NCI-H2171 treated with DMSO at 0.1 percent for 48 hours (cell line): ENCODE data around the gene EMP2.

Source experiments
- DNase-seq: peaks from one replicate; lab custom pipeline; 2025; lab: John Stamatoyannopoulos, UW

Gene EMP2

GRCh38 chr16:10610499-10611184, 30.2 kb upstream of the EMP2 start:
- no peak for DNase-seq

DNA sequence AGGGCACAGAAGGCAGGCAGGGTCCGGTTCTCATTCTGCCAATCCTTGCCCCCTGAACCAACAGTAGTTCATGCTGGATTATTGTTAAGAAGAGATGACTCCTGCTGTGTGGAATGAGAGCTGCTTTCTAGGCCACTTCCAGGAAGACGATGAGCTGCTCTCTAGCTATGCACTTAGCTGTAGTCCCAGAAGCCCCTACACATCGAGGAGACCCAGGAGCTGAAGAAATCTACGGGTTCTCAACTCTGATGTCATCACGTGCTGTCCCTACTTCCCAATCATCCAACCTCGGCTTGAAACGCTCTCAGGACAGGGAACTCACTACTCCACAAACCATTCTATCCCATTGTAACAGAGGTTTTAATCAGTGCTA, 29.0 kb upstream of the EMP2 start:
- no peak for DNase-seq

DNA sequence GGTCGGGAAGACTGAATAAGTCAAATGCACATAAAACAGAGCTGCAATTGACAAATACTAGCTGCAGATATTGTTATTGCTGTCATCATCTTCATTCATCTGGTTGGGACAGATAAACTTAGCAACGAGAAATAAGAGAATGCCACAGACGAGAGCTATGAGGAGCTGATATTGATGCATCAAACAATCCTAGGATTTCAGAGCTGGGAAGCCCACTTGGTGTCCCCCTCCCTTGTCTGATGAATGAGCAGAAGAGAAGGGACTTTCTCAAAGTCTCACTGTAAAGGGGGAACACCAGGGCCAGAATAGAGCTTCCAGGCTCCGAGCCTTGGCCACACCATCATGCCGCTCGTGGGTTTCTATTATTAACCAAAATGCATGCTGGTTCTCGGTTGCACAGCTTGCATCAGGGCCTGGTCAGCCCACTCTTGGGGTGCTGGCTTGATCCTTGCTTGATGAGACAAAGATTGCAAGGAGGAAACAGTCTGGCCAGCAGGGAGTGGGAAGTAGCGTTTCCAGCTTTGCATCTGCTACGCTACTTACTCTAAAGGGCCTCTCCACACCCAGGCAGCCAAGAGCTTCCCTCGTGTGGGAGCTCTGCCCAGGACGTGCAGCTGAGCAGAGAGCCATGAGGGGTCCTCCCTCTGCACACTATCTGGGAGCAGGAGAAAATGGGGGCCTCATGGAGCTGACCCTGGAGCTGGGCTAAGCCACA, 28.4 kb upstream of the EMP2 start:
- no peak for DNase-seq

- no peak for DNase-seq
These were observed 26.8 kb upstream of the EMP2 start for GRCh38 chr16:10607157-10607556.

DNA sequence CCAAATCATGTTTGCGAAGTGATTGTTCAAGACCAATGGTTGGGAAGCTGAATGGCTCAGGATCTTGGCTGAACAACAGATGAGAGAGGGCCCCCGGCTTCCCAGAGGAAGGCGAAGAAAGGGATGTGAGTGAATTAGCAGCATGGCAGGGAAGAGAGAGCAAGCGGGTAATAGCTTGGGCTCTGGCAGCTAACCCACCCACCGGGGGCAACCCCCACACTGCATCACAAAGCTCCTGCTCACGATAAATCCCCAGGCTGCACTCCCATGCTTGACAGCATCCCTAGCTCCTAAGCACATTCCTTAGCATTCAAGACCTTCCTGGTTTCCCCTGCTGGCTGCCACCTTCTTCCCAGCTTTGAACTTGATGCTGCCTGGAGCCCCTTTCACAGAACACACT, 26.2 kb upstream of the EMP2 start:
- no peak for DNase-seq

DNA sequence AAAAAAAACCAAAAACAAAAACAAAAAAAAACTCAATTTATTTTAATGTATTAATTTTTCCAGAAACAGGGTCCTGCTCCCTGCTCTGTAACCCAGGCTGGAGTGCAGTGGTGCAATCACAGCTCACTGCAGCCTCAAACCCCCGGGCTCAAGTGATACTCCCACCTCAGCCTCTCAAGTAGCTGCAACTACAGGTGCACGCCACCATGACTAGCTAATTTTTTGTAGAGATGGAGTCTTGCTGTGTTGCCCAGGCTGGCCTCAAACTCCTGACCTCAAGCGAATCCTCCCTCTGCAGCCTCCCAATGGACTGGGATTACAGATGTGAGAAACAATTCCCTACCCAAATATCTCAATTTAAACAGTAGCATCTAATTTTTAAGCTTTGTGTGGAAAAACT, 25.2 kb upstream of the EMP2 start:
- DNase-seq = no peak

DNA sequence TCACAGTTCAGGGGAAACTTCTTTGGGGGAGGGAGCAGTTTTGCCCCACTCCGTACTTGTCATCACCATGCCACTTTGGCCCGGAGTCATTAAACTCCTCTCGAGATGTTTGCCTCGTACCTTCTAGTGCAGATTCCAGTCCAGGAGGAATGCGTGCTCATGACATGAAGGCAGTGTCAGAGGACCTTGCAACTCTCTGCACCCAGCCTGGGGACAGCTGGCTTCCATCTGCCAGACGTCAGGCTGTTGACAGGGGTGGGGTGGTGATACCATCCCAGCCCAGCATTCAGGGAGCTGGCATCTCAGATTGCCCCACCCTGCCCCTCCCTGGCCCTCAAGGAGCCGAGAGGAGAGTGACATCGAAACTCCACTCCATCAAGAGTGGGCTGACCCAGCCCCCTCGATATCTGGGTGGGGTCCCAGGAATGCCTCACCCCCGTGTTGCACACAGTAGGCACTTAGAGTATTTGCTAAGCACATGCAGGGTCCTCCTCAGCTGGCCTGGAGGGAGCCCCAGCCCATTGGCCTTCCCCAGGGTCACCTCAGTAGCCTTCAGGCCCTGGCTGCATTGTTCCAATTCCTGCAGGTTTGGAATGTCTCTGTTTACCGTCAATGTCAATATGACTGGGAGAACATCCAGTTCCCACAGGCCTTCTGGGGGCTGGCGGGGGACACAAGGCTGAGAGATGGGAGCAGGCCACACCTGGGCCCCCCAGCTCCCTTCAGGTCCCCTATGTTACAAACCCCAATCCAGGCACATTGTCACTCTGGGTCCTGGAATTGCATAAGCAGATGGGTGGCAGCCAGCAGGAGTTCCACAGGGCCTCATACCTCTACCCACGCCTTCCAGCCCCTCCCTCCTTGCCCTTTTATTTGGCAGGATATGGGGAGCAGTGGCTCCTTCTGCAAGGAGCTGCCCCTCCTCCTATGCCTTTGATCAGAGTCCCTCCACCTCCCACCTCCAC, 21.3 kb upstream of the EMP2 start:
- DNase-seq = peak; percentile 52

- peak; percentile 51 for DNase-seq
These were observed 20.5 kb upstream of the EMP2 start for GRCh38 chr16:10600782-10601443.

- no peak for DNase-seq
These were observed 19.2 kb upstream of the EMP2 start for GRCh38 chr16:10599626-10600025.

DNA sequence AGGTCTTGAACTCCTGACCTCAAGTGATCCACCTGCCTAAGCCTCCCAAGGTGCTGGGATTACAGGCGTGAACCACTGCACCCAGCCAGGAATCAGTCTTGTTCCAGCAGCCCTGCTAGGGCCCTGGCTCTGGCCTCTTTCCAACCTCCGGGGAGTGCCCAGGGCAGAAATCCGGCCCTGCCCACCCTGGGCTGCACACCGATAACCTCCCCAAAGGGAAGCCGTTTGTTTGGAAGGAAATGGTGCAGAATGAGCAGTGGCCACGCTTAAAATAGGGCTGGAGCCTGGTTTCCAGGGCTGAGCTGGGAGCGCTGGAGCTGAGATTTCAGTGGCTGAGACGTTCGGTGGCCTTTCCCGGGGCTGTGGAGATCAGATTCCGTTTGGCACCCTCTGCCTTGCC, 17.8 kb upstream of the EMP2 start:
- DNase-seq = no peak

DNA sequence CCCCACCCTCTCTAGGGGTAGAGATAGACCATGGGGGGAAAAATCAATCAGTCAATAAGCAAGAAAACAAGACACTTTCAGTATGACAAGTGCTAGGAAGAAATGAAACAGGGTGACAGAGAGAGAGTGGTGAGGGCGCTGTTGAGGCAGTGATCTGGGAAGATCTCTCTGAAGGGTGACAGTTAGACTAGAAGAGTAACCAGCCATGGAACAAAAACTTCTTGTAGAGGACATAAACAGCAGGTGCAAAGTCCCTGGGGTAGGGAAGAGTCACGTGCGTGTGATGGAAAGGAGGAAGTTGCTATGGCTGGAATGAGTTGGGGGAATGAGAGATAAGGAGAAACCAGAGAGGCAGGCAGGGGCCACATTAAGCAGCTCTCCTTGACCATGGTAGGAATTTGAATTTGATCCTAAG, 16.8 kb upstream of the EMP2 start:
- DNase-seq = no peak

GRCh38 chr16:10594312-10594950, 14.0 kb upstream of the EMP2 start:
- peak; percentile 96 for DNase-seq

DNA sequence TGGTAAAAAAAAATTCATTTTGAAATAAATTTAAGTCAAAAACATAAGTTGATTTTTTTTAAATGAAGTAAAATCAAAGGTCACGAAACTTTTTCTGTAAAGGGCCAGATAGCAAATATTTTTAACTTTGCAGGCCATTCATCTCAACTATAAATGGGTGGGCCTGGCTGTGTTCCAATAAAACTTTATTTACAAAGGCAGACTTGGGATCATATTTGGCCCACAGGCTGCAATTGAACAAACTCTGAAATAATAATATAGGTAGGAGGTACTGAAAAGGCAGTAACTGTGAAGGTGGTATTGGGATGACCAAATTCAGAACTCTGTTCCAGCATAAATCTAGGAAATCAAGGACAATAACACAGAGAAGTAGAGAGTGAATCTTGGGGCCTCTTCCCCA, 12.2 kb upstream of the EMP2 start:
- DNase-seq = no peak

DNA sequence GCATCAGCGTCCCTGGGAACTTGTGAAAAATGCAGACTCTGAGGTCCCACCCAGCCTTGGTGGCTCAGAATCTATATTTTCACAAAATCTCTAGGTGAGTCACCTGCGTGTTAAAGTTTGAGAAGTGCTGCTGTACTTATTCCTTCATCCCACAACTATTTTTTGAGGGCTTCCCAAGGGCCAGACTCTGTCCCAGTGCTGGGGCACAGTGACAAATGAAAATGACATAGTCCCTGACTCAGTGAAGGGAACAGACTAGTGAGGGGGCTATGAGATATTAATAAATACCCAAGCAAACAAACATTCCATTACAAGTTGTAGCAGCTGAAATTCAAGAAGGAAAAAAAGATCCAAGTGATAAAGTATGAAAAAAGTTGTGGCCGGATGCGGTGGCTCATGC, 9.9 kb upstream of the EMP2 start:
- DNase-seq = no peak

- DNase-seq = no peak
These were observed 8.7 kb upstream of the EMP2 start for GRCh38 chr16:10589109-10589508.

- DNase-seq = no peak
These were observed 7.2 kb upstream of the EMP2 start for GRCh38 chr16:10587622-10588021.

DNA sequence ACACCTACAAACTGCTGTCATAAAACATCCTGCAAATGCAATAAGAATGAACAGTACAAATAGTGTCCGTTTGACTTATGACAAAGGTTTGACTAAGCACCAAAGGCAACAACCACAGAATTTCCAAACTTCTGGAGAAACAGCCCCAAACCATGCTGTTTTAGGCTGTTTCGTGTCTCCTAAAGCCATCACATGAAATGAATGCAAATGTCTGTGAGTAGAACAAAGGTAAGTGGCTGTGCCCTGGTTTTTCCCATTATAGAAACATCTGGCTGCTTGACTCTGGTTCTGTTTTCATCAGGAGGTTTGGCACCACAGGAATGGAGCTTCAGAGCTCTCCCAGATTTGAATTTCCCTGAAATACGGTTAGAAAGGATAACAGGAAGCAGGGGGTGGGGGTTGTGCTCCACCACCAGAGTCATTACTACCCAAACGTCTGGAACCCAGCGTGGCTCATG, 4.6 kb upstream of the EMP2 start:
- no peak for DNase-seq

- no peak for DNase-seq
These were observed 2.9 kb upstream of the EMP2 start for GRCh38 chr16:10583269-10583668.

DNA sequence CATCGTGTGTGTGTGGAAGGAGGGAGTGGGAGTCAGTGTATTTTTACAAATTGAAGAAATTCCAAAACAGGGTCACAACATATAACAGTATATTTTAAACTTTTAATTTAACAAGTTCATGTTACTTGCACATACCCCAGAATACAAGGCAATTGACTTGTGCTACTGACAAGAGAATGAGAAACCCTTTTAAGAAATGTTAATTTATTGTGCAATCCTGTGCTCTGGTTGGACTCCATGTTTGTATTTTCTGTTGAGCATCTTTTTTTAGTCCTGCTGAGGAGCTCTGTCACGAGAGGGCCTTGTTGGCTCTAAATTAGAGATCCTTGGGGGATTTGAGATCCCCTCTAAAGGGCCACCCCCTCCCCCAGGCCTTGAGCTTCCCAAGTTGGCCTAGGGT, 1.1 kb upstream of the EMP2 start:
- no peak for DNase-seq

DNA sequence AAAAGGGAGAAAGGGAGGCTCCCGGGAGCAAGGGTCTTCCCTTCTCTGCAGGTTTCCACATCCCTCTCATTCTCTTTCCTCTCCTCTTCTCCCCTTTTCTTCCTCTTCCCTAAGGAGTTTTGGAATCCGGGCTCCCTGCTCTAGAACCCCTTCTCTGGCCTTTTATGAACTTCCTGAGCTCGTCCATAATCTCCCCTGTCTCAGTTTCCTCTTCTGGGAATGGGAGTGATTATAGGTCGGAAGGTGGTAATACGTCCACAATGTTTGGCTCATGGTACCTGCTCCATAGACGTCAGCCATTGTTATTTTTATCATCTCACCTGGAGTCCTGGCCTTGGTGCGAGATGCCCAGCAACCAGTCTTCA, 467 bp upstream of the EMP2 start:
- no peak for DNase-seq

DNA sequence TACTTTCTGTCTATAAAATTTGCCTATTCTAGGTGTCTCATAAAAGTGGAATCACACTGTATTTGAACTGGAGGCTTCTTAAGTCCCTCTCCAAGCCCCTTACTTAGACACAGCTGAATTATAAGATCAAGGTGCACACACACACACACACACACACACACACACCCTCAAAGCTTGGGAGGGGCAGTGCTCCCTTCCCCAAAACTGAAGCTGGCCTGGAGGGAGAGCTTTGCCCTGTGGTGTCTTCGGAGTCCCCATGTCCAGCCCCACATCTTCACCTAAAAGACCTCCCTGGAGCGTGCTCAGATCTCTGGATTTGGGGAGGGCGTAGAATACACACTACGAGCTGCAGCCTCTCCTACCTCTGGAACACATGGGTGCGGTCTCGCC, 828 bp downstream of the EMP2 start:
- no peak for DNase-seq
